ENCODE measurements around the gene TET3. TPM values are rescaled to one million over a fixed set of nuclear protein-coding genes. Genes with fewer than 3 reads are reported as not detected.
A peak's percentile ranks its signal among the peaks of the same experiment; 100 is the strongest.

Gene TET3
- total and polyA plus RNA-seq, 2 experiments from 2014 or later = 3.6 to 14.5 TPM

DNA sequence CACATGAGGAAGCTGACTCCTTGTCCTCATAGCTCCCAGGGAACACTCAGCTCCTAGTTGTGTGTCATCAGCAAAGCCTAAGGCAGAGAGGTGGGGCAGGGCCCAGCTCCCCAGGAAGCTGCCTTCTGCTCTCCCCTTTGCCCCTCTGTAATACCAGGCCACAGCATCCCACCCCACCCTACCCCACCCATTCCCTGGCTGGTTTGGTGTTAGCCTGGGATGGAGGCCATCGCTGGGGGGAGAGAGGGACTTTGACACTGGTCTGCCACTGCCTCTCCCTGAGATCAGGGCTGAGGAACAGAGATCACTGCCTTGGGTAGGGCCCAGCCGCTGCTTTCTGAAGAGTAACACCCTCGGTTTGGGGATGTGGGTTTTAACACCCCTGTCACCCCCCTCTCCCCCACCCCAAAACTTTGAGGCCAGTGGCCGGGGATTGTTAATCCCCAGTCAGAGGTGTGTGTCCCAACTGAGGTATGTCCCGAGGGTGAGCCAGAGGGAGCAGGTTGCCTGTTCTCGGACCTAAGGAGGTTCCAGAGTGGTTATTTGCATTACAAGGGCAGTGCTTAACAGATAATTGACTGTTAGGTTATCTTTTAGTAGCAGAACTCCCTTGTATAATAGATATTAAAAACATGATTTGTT, 41.4 kb downstream of the TET3 start:
- Histone ChIP-seq H4K20me1 (ENCODE audit: insufficient read depth, poor library complexity, severe bottlenecking) (peaks cover 42% of the 10 kb centered on the region), H3K27ac (peak overlapping the region; percentile 73), H3K4me2 (peak overlapping the region; percentile 47)

DNA sequence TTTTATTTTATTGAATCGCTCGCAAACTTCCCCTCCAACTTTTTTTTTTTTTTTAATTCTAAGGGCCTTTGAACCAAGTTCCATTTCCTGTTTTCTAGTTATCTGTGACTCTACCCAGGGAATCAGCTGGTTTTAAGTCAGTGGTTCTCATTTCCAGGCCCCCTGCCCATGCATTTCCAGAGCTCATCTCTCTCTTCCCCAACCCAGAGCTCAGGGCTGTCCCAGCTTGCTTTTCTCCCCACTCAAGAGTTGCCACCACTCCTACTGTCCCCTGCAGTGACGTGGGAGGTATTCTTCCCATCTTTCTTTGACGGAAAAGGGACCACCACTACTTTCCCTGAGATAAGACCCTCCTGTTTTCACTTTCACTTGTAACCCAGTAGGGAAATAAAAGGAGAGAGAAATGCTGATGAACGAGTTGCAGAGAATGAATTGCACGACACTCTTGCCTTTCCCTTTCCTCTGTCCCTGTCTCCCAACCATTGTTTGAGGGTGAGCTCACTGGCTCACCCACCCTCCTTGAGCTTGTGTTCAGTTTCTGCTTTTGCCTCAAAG, 42.1 kb downstream of the TET3 start:
- H3K4me3 ChIP-seq = no peak overlapping the region
- H3K4me1 ChIP-seq (ENCODE audit: insufficient read depth) = peaks cover 12% of the 10 kb centered on the region
- no peak overlapping the region for H3K4me2 ChIP-seq
- H2AFZ ChIP-seq = no peak overlapping the region
- peak overlapping the region; percentile 73 for H3K27ac ChIP-seq
- no peaks in the 10 kb centered on the region for H3K36me3 ChIP-seq (replicated peaks; ENCODE audit: insufficient read depth, low read depth)
- H3K27me3 ChIP-seq = no peaks in the 10 kb centered on the region
- DNase-seq (ENCODE audit: low spot score) = no peak
- peaks cover 41% of the 10 kb centered on the region for H4K20me1 ChIP-seq (ENCODE audit: insufficient read depth, poor library complexity, severe bottlenecking)
- no peaks in the 10 kb centered on the region for H3K9me2 ChIP-seq (replicated peaks; ENCODE audit: insufficient read depth)
- no peaks in the 10 kb centered on the region for H3K9me3 ChIP-seq (ENCODE audit: low read depth)
- TF ChIP-seq, protein P1, sequence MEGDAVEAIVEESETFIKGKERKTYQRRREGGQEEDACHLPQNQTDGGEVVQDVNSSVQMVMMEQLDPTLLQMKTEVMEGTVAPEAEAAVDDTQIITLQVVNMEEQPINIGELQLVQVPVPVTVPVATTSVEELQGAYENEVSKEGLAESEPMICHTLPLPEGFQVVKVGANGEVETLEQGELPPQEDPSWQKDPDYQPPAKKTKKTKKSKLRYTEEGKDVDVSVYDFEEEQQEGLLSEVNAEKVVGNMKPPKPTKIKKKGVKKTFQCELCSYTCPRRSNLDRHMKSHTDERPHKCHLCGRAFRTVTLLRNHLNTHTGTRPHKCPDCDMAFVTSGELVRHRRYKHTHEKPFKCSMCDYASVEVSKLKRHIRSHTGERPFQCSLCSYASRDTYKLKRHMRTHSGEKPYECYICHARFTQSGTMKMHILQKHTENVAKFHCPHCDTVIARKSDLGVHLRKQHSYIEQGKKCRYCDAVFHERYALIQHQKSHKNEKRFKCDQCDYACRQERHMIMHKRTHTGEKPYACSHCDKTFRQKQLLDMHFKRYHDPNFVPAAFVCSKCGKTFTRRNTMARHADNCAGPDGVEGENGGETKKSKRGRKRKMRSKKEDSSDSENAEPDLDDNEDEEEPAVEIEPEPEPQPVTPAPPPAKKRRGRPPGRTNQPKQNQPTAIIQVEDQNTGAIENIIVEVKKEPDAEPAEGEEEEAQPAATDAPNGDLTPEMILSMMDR (IDR thresholded peaks at IDR 0.05; ENCODE audit: poor library complexity) = no peak
- no peak for TF ChIP-seq EZH2 (IDR thresholded peaks at IDR 0.05; ENCODE audit: borderline replicate concordance)
- no peak for TF ChIP-seq EZH2phosphoT487 (IDR thresholded peaks at IDR 0.05; ENCODE audit: low read depth, severe bottlenecking, unreplicated experiment)
- 81% methylated on average over 6 of the region's 6 CpGs for WGBS (ENCODE audit: low lambda C conversion rate, missing lambda C conversion rate)
- peaks cover 95% of the 10 kb centered on the region for H3K79me2 ChIP-seq

More for the DNA sequence above, 41.4 kb downstream of the TET3 start:
- H3K9me2 ChIP-seq (replicated peaks; ENCODE audit: insufficient read depth) = no peaks in the 10 kb centered on the region
- TF ChIP-seq EZH2 (IDR thresholded peaks at IDR 0.05; ENCODE audit: borderline replicate concordance) = no peak
- no peak for TF ChIP-seq EZH2phosphoT487 (IDR thresholded peaks at IDR 0.05; ENCODE audit: low read depth, severe bottlenecking, unreplicated experiment)
- TF ChIP-seq, protein P1 (IDR thresholded peaks at IDR 0.05; ENCODE audit: poor library complexity) = no peak
- H3K9me3 ChIP-seq (ENCODE audit: low read depth) = no peaks in the 10 kb centered on the region
- peaks cover 12% of the 10 kb centered on the region for H3K4me1 ChIP-seq (ENCODE audit: insufficient read depth)
- 52% methylated on average over 6 of the region's 6 CpGs for WGBS (ENCODE audit: low lambda C conversion rate, missing lambda C conversion rate)
- no peaks in the 10 kb centered on the region for H3K27me3 ChIP-seq
- no peaks in the 10 kb centered on the region for H3K36me3 ChIP-seq (replicated peaks; ENCODE audit: insufficient read depth, low read depth)
- DNase-seq (ENCODE audit: low spot score) = no peak
- no peak overlapping the region for H2AFZ ChIP-seq
- H3K4me3 ChIP-seq = no peak overlapping the region
- peaks cover 95% of the 10 kb centered on the region for H3K79me2 ChIP-seq

DNA sequence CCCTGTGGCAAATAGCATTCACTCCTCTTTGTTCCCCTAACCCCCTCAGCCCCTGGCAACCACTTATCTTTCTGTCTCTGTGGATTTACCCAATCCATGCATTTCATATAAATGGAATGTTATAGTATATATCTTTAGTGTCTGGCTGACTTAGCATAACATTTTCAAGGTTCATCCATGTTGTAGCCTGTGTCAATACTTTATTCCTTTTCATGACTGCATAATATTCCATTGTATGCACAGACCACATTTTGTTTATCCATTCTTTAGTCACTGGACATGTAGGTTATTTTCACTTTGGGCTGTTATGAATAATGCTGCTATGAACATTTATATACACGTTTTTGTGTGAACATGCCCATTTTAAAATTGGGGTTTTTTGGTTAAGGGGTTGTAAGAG, 42.8 kb downstream of the TET3 start:
- Histone ChIP-seq H3K27me3 (no peaks in the 10 kb centered on the region), H3K9me2 (replicated peaks; ENCODE audit: insufficient read depth) (no peaks in the 10 kb centered on the region), H3K79me2 (peaks cover 92% of the 10 kb centered on the region), H3K9me3 (ENCODE audit: low read depth) (no peaks in the 10 kb centered on the region), H3K4me3 (no peak overlapping the region), H4K20me1 (ENCODE audit: insufficient read depth, poor library complexity, severe bottlenecking) (peaks cover 46% of the 10 kb centered on the region), H2AFZ (no peak overlapping the region), H3K27ac (no peak overlapping the region), H3K36me3 (replicated peaks; ENCODE audit: insufficient read depth, low read depth) (no peaks in the 10 kb centered on the region), H3K4me2 (no peak overlapping the region), H3K4me1 (ENCODE audit: insufficient read depth) (peaks cover 18% of the 10 kb centered on the region)
- DNase-seq (ENCODE audit: low spot score) = no peak
- 97% methylated on average over 1 of the region's 1 CpG for WGBS (ENCODE audit: low lambda C conversion rate, missing lambda C conversion rate)
- TF ChIP-seq, protein P1 (IDR thresholded peaks at IDR 0.05; ENCODE audit: poor library complexity) = no peak
- TF ChIP-seq EZH2 (IDR thresholded peaks at IDR 0.05; ENCODE audit: borderline replicate concordance) (no peak), EZH2phosphoT487 (IDR thresholded peaks at IDR 0.05; ENCODE audit: low read depth, severe bottlenecking, unreplicated experiment) (no peak)
